ENCODE data around the gene PALD1. TPM values are rescaled to one million over a fixed set of nuclear protein-coding genes. Genes with fewer than 3 reads are reported as not detected.

PALD1 gene
- total and polyA plus RNA-seq, 2 experiments from 2014 or later: 11.9 to 58.2 TPM

DNA sequence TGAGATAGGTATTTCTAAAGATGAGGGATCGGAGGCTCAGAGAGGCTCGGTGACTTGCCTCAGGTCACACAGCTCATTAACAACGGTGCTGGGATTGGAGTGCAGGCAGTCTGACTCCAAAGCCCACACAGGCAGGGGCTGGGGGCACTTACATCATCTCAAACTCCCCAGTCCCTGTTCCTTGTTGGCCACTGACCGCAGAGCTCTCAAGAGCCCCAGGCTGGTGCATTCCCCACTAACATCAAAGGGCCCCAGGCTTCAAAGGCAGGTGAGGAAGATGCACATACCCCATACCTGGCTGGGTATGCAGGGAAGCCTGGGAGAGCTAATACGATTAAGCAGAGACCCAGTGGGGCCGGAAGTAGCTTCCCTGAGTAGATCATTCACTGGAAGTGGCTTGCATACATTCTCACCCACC, 23.3 kb upstream of the PALD1 start (continued):
- TF ChIP-seq EZH2phosphoT487 (IDR thresholded peaks at IDR 0.05; ENCODE audit: unreplicated experiment): no peak
- peak; percentile 28; the same call in 1 of the 2 replicates for TF ChIP-seq POLR2AphosphoS5 (IDR thresholded peaks at IDR 0.05; ENCODE audit: low read depth)

DNA sequence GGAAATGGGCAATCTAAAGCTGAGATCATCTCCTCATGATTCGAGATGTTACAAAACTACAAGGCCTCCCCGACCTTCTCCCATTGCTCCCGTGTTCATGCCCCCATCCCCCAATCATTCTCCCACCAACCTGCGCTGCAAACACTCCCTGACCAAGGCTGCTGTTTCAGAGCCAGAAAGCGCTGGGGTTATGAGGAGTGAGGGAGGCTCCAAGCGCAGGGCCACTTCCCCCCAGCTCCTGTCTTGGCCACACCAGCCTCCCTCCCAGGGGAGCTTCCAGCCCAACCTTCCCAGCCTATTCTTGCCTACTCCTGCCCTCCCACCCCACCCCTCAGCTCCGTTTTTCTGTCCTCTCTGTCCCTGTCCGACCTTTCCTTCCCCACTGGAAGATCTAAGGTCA, 22.4 kb upstream of the PALD1 start:
- no peaks in the 10 kb centered on the region; the same call in 2 of the 3 replicates for H3K9me3 Mint-ChIP-seq
- Histone ChIP-seq H4K20me1 (replicated peaks; ENCODE audit: insufficient read depth) (no peaks in the 10 kb centered on the region), H3K4me2 (peak overlapping the region; percentile 71), H3K4me3 (peak overlapping the region; percentile 36), H3F3A (replicated peaks; ENCODE audit: low read depth) (peaks cover 26% of the 10 kb centered on the region), H3K9me2 (ENCODE audit: insufficient read depth) (no peaks in the 10 kb centered on the region), H2AFZ (no peak overlapping the region), H3K4me1 (ENCODE audit: insufficient read depth) (peaks cover 62% of the 10 kb centered on the region), H3K36me3 (ENCODE audit: insufficient read depth) (no peaks in the 10 kb centered on the region), H3K27ac (ENCODE audit: low read depth) (peak overlapping the region; percentile 69; the same call in 1 of the 2 replicates), H3K27me3 (ENCODE audit: insufficient read depth) (peaks cover 50% of the 10 kb centered on the region), H3K79me2 (replicated peaks; ENCODE audit: insufficient read depth) (no peaks in the 10 kb centered on the region)
- no peaks in the 10 kb centered on the region for H3K36me3 Mint-ChIP-seq (ENCODE audit: low read depth)
- ATAC-seq: peak; percentile 9
- DNase-seq (ENCODE audit: low spot score): peak; percentile 55
- TF ChIP-seq, protein P1, sequence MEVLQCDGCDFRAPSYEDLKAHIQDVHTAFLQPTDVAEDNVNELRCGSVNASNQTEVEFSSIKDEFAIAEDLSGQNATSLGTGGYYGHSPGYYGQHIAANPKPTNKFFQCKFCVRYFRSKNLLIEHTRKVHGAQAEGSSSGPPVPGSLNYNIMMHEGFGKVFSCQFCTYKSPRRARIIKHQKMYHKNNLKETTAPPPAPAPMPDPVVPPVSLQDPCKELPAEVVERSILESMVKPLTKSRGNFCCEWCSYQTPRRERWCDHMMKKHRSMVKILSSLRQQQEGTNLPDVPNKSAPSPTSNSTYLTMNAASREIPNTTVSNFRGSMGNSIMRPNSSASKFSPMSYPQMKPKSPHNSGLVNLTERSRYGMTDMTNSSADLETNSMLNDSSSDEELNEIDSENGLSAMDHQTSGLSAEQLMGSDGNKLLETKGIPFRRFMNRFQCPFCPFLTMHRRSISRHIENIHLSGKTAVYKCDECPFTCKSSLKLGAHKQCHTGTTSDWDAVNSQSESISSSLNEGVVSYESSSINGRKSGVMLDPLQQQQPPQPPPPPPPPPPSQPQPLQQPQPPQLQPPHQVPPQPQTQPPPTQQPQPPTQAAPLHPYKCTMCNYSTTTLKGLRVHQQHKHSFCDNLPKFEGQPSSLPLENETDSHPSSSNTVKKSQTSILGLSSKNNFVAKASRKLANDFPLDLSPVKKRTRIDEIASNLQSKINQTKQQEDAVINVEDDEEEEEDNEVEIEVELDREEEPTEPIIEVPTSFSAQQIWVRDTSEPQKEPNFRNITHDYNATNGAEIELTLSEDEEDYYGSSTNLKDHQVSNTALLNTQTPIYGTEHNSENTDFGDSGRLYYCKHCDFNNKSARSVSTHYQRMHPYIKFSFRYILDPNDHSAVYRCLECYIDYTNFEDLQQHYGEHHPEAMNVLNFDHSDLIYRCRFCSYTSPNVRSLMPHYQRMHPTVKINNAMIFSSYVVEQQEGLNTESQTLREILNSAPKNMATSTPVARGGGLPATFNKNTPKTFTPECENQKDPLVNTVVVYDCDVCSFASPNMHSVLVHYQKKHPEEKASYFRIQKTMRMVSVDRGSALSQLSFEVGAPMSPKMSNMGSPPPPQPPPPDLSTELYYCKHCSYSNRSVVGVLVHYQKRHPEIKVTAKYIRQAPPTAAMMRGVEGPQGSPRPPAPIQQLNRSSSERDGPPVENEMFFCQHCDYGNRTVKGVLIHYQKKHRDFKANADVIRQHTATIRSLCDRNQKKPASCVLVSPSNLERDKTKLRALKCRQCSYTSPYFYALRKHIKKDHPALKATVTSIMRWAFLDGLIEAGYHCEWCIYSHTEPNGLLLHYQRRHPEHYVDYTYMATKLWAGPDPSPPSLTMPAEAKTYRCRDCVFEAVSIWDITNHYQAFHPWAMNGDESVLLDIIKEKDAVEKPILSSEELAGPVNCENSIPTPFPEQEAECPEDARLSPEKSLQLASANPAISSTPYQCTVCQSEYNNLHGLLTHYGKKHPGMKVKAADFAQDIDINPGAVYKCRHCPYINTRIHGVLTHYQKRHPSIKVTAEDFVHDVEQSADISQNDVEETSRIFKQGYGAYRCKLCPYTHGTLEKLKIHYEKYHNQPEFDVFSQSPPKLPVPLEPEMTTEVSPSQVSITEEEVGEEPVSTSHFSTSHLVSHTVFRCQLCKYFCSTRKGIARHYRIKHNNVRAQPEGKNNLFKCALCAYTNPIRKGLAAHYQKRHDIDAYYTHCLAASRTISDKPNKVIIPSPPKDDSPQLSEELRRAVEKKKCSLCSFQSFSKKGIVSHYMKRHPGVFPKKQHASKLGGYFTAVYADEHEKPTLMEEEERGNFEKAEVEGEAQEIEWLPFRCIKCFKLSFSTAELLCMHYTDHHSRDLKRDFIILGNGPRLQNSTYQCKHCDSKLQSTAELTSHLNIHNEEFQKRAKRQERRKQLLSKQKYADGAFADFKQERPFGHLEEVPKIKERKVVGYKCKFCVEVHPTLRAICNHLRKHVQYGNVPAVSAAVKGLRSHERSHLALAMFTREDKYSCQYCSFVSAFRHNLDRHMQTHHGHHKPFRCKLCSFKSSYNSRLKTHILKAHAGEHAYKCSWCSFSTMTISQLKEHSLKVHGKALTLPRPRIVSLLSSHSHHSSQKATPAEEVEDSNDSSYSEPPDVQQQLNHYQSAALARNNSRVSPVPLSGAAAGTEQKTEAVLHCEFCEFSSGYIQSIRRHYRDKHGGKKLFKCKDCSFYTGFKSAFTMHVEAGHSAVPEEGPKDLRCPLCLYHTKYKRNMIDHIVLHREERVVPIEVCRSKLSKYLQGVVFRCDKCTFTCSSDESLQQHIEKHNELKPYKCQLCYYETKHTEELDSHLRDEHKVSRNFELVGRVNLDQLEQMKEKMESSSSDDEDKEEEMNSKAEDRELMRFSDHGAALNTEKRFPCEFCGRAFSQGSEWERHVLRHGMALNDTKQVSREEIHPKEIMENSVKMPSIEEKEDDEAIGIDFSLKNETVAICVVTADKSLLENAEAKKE (CRISPR knock-in tag; IDR thresholded peaks at IDR 0.05): no peak
- TF ChIP-seq POLR2AphosphoS5 (IDR thresholded peaks at IDR 0.05; ENCODE audit: low read depth) (no peak), CREB1 (CRISPR knock-in tag; IDR thresholded peaks at IDR 0.05; ENCODE audit: low read depth) (no peak), JUNB (IDR thresholded peaks at IDR 0.05; ENCODE audit: unreplicated experiment) (no peak), ZNF114 (CRISPR knock-in tag; IDR thresholded peaks at IDR 0.05) (no peak), NANOG (IDR thresholded peaks at IDR 0.05; ENCODE audit: borderline replicate concordance) (no peak), EZH2phosphoT487 (IDR thresholded peaks at IDR 0.05; ENCODE audit: unreplicated experiment) (no peak), EZH2 (IDR thresholded peaks at IDR 0.05; ENCODE audit: low read depth, unreplicated experiment) (no peak)
- TF ChIP-seq, protein P2, sequence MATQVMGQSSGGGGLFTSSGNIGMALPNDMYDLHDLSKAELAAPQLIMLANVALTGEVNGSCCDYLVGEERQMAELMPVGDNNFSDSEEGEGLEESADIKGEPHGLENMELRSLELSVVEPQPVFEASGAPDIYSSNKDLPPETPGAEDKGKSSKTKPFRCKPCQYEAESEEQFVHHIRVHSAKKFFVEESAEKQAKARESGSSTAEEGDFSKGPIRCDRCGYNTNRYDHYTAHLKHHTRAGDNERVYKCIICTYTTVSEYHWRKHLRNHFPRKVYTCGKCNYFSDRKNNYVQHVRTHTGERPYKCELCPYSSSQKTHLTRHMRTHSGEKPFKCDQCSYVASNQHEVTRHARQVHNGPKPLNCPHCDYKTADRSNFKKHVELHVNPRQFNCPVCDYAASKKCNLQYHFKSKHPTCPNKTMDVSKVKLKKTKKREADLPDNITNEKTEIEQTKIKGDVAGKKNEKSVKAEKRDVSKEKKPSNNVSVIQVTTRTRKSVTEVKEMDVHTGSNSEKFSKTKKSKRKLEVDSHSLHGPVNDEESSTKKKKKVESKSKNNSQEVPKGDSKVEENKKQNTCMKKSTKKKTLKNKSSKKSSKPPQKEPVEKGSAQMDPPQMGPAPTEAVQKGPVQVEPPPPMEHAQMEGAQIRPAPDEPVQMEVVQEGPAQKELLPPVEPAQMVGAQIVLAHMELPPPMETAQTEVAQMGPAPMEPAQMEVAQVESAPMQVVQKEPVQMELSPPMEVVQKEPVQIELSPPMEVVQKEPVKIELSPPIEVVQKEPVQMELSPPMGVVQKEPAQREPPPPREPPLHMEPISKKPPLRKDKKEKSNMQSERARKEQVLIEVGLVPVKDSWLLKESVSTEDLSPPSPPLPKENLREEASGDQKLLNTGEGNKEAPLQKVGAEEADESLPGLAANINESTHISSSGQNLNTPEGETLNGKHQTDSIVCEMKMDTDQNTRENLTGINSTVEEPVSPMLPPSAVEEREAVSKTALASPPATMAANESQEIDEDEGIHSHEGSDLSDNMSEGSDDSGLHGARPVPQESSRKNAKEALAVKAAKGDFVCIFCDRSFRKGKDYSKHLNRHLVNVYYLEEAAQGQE (IDR thresholded peaks at IDR 0.05; ENCODE audit: unreplicated experiment): no peak
- TF ChIP-seq, protein P3, sequence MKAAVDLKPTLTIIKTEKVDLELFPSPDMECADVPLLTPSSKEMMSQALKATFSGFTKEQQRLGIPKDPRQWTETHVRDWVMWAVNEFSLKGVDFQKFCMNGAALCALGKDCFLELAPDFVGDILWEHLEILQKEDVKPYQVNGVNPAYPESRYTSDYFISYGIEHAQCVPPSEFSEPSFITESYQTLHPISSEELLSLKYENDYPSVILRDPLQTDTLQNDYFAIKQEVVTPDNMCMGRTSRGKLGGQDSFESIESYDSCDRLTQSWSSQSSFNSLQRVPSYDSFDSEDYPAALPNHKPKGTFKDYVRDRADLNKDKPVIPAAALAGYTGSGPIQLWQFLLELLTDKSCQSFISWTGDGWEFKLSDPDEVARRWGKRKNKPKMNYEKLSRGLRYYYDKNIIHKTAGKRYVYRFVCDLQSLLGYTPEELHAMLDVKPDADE (IDR thresholded peaks at IDR 0.05): no peak
- TF ChIP-seq, protein P4, sequence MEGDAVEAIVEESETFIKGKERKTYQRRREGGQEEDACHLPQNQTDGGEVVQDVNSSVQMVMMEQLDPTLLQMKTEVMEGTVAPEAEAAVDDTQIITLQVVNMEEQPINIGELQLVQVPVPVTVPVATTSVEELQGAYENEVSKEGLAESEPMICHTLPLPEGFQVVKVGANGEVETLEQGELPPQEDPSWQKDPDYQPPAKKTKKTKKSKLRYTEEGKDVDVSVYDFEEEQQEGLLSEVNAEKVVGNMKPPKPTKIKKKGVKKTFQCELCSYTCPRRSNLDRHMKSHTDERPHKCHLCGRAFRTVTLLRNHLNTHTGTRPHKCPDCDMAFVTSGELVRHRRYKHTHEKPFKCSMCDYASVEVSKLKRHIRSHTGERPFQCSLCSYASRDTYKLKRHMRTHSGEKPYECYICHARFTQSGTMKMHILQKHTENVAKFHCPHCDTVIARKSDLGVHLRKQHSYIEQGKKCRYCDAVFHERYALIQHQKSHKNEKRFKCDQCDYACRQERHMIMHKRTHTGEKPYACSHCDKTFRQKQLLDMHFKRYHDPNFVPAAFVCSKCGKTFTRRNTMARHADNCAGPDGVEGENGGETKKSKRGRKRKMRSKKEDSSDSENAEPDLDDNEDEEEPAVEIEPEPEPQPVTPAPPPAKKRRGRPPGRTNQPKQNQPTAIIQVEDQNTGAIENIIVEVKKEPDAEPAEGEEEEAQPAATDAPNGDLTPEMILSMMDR (conservative IDR thresholded peaks at IDR 0.05; ENCODE audit: low read depth in 2 of 2): no peak
- peak overlapping the region; percentile 35 for H3K4me3 Mint-ChIP-seq
- H3K27ac Mint-ChIP-seq: no peak overlapping the region
- peaks cover 51% of the 10 kb centered on the region for H3K4me1 Mint-ChIP-seq
- H3K27me3 Mint-ChIP-seq (ENCODE audit: insufficient read depth, low read depth, poor library complexity): peaks cover 61% of the 10 kb centered on the region
